ENCODE data around the gene TMEM132C. TPM values are rescaled to one million over a fixed set of nuclear protein-coding genes. Genes with fewer than 3 reads are reported as not detected.
"Not testable (repeated sequence)": the region's sequence is repeated elsewhere in the genome, so short reads cannot be mapped to it uniquely, and the experiment has no call there.

The TMEM132C gene
- total and polyA plus RNA-seq, 2 of the 4 experiments (the other 2 are of a cell fraction): not detected

GRCh38 chr12:128497376-128497775, 230.4 kb downstream of the TMEM132C start:
- H3K18ac ChIP-seq (ENCODE audit: low read depth, low read length); H2AFZ ChIP-seq (replicated peaks; ENCODE audit: low read length, poor library complexity); H2BK5ac ChIP-seq (ENCODE audit: low read depth, low read length, poor library complexity, severe bottlenecking); H3K14ac ChIP-seq (replicated peaks; ENCODE audit: low read depth, low read length); ATAC-seq (ENCODE audit: low read depth); H2AK9ac ChIP-seq (replicated peaks; ENCODE audit: low read depth, low read length, poor library complexity); H3K9me3 ChIP-seq (ENCODE audit: control insufficient read depth, insufficient read depth, low read length); H2BK120ac ChIP-seq (ENCODE audit: low read depth, low read length); H3K4me3 ChIP-seq (ENCODE audit: insufficient read depth, low read depth, low read length); H3K9ac ChIP-seq (ENCODE audit: low read depth, low read length); POLR2A ChIA-PET (ENCODE audit: unreplicated experiment); H3K27ac ChIP-seq (ENCODE audit: insufficient read depth, low read length); intact Hi-C loops (cut with micrococcal nuclease); H3K4me1 ChIP-seq (ENCODE audit: control insufficient read depth, insufficient read depth, low read length); H3K79me1 ChIP-seq (ENCODE audit: low read depth in 1 of 2, low read length in 2 of 2); H2BK15ac ChIP-seq (ENCODE audit: low read depth, low read length); H3K56ac ChIP-seq (ENCODE audit: extremely low read depth, insufficient read depth, low read length); H4K8ac ChIP-seq (ENCODE audit: low read depth in 2 of 2, low read length in 2 of 2); H4K5ac ChIP-seq (ENCODE audit: low read depth, low read length); H4K20me1 ChIP-seq (ENCODE audit: insufficient read depth, low read length); H4K91ac ChIP-seq (ENCODE audit: insufficient read depth, low read depth, low read length); H3K23ac ChIP-seq (ENCODE audit: low read depth, low read length); H3K4me2 ChIP-seq (ENCODE audit: low read depth, low read length); H2AK5ac ChIP-seq (ENCODE audit: low read depth, low read length); H3K4ac ChIP-seq (ENCODE audit: low read depth, low read length); in situ Hi-C loops (cut with MboI; ENCODE audit: low sequenced_read_pairs); DNase-seq; H3K9me1 ChIP-seq (ENCODE audit: insufficient read depth, low read length); dilution Hi-C loops (cut with HindIII; ENCODE audit: low sequenced_read_pairs, unreplicated experiment); H3K27me3 ChIP-seq (ENCODE audit: control insufficient read depth, insufficient read depth, low read length); H3K36me3 ChIP-seq (ENCODE audit: control insufficient read depth, insufficient read depth, low read length); H2BK20ac ChIP-seq (ENCODE audit: low read depth, low read length); BruUV-seq (replicated peaks): not testable (repeated sequence)
- CTCF ChIA-PET: interaction anchor here (0.6 kb wide), 1 partner anchor 10 kb away, joined by 3 read pairs; no protein-coding TSS in a partner anchor
- WGBS, 2 experiments (ENCODE audit: extremely low coverage in 2 of 2, insufficient read length in 1 of 2): 65% methylated on average over 4 of the region's 13 CpGs; no CpG with 5 or more reads in 1 of the 2 experiments

Measured in IMR-90 (cell line).